HG03095 (cell line): ENCODE measurements around the gene CD151.

ENCODE experiments used
- ATAC-seq: cut with Tn5 transposase; IDR thresholded peaks from one replicate; pipeline ENCODE4 v1.9.1; 2021; ENCODE audit warnings: moderate library complexity; ENCODE audit not compliant: unreplicated experiment

The CD151 gene

GRCh38 chr11:841981-842369 lies 9.2 kb downstream of the CD151 start:
- peak; percentile 14 for ATAC-seq

- peak; percentile 50 for ATAC-seq
Measured at GRCh38 chr11:842370-843002, 9.7 kb downstream of the CD151 start, which contains the start of the genes POLR2L and TSPAN4. Gene POLR2L, minus strand, starts transcription at chr11:842529. Its CDS starts 21 bp downstream, at chr11:842508. Gene TSPAN4, plus strand, starts transcription at chr11:842852. Its CDS starts 7,453 bp downstream, at chr11:850305.

DNA sequence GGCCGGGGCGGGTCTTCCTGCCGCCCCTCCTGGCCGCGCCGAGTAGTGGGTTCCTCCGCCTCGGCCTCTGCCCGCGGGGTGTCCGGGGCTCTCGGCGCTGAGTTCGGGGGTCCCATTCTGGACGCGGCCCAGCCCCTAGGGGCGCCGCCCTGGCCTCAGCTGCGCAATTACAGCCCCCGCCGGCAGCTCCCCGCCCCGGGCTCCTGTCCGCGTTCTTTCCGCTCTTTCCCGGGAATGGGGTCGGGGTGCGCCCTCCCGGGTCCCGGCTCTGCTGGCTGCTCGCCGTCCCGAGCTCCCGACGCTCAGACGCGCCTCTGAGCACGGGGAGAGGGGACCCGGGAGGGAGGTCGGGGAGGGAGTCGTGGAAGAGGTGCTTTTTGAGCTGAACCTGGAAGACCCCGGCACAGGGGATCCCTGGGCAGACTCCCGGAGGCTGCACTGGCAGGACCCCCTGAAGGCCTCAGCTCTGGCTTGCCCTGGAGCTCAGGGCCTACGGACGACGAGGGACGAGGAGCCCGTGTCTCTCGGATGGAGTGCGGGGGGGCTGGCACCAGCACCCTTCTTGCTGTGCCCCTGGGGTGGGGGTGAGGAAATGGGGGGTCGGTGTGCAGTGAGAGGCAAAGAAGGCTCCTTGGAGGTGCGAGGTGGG lies 10.5 kb downstream of the CD151 start:
- ATAC-seq: no peak

DNA sequence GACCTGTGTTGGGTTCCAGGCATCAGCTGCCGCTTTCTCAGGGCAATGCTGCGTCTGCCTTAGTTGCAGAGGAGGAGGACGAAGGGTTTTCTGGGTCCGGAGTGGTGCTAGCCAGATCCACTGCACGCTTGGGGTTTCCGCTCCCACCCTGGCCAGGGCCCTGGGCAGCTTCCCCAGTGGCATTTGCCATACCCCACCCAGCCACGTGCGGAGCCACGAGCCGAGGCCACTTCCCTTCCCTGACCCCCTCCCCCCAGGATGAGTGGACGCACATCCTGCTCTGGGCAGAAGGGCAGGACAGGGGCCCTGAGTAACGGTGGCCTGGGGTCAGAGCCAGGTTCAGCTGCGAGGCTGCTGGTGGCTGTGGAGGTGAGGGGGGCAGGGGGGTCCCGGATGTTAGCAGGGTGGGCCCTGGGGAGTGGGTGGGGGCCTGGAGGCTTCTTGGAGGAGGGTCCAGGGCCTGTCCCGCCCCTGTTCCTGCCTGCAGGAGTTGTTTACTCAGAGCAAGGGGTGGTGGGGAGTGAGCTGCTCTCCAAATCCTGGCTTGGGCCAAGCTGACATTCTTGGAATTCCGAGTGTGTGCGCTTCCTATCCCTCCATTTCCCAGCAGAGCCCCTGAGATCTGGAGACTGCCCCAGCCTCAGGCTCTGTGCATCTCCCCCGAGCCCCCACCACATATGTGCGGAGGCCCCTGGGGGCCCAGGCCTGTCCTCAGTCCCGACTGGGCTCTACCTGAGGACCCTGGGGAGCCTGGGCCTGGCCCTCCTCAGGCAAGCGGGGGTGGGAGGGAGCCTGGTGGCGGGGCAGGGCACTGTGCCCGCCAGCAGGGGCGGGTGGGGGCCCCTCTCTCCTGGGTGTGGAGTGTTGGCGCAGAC lies 11.3 kb downstream of the CD151 start:
- no peak for ATAC-seq

DNA sequence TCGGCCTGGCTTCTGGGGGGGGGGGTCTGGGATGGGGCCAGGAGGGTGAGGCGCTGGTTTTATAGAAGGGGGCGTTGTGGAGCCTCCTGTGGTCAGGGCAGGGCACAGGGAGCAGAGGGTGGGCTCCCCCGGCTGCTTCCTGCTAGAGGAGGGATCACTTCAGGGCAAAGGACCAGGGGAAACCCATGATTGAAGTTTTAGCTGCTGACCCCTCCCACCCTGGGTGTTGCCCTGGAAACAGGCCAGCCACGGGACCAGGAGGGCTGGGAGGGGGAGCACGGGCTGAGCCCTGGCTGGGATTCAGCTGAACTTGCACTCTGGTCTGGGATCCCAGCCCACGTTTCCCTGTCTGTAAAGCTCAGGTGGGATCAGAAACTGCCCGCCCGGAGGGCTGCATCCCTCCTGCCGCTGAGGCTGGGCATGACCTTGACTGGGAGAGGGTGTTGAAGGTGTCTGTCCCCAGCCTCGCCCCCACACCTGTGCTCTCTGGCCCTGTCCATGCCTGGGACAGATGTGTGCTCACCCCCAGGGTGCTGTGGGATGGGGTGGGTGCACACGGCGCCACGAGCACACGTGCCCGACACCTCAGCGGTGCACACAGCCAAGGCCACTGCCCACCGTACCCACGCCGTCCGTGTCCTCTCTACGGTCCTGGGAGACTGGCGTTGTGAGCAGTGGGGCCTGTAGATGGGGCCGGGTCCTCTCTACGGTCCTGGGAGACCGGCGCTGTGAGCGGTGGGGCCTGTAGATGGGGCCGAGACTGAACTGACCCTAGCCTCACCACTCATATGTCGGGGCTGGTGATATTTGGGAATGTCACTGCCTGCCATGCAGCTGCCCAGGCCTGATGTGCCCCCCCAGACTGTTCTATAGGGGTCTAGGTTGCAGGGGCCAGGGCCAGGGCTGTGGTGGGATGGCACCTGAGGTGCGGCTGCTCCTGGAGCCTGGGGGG lies 12.2 kb downstream of the CD151 start:
- no peak for ATAC-seq

GRCh38 chr11:845872-846495 lies 13.2 kb downstream of the CD151 start:
- no peak for ATAC-seq

GRCh38 chr11:846496-847098 lies 13.8 kb downstream of the CD151 start:
- ATAC-seq: no peak

DNA sequence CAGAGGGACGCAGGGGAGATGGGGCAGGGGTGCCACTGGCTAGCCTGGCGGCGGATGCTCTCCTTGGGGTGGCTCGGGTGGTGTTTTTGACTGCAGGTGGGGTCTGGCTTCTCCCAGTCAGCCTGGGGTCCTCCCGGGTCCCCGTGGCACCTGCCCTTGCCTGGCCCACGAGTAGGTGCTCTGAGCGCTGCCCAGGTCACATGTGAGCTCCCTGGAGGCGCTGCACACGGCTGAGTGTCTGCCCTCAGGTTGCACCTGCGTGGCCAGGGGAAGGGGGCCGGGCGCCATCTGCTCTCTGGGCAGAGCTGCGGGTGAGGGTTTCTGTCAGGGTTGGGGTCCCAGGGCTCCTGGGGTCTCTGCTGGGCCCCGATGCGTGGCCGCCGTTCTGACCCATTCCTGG lies 15.1 kb downstream of the CD151 start:
- no peak for ATAC-seq

DNA sequence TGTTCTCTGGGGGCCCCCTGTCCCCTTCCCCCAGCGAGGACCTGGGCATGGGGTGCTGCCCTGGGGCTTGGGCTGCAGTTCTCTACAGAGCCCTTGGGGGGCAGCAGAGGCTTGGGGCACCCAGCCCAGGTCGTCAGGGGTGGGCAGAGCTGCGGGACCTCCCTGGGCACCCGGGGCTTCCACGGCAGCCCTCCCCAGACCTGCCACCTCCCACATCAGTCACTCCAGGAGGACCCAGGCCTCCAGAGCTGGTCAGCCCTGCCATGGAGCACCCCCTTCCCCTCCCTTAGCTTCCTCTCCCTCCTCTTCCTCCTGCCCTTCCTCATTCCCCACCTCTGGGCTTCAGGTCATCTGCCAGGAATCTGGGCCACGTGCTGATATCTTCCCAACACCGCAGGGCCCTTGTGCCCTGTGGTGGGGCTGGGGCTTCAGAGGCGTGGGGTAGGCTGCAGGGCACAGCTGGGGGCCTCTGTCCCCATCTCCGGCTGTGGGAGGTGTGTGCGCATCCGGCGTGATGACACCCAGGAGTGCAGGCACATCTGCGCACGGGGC lies 15.7 kb downstream of the CD151 start:
- ATAC-seq: no peak

DNA sequence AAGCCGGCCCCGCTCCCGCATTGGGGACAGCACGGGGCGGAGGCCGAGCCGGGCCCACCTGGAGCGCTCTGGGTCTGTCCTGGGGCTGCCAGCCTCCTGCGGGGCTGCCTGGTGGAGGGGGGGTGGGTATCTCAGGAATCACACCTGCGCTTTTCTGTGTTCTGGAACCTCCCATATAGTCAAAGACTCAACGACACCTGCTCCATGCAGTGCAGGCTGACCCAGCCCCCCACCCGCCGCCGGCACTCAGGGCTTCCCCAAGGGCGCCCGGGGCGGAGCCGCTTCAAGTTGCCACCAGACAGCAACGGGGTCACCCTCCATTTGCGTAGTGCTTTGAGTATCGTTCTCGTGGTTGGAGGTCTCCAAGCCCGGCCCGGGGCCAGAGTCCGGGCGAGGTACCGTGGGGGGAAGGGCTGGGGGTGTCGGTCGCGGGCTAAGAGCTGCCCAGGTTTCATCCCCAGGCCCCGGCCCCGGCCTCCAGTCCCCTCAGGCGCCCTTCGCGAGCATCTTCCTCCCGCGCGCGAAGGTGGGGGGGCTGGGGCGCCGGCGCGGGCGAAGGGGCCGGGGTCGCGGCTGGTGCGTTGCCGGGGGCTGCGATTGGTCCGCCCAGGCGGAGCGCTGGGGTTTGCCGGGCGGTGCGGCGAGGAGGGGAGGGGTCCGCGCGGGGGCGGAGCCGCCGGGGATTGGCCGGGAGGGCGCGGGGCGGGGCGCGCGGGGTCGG lies 16.5 kb downstream of the CD151 start:
- ATAC-seq: no peak

- no peak for ATAC-seq
Measured at GRCh38 chr11:849951-850774, 17.4 kb downstream of the CD151 start.

DNA sequence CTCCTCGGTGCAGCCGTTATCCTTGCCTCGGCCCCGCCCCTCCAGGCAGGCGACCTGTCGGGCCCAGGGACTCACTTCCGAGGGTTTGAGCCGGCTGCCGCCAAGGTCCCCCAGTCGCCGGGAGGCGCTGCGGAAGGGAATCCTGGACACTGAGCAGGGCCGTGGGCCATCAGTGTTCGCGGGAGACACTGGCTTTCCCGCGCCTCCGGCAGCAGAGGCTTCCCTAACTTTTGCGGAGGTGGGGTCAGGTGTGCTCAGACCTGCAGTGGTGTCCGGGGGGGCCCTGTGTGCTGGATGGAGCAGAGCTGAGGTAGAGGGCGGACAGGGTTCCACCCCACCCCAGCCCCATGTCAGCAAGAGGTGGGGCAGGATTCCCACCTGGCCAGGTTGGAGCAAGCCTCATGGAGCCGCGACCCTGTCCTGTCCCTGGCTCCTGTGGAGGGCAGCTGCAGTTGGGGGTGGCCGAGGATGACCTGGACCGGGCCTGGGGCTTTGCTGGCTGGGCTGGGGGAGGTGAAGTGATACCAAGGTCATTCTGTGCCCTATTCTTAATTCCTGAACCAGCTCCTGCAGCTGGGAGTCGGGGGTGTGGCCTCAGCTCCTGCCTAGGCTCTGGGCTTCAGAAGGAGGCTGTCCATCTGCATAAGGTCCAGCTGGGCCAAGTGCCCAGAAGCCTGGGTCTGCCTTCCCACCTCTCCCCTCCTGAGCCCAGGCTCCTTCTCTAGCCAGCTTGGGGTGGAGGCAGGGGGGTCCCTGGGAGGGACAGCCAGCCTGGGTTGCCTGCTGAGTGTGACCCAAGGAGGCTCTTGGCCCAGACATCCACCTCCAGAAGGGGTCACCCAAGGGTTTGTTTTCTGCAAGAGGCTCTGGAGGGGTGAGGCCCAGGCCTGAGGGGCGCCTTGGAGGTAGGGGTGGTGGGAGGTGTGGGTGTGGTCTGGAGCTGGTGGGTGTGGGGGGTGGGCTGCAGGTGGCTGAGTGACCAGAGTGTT lies 18.3 kb downstream of the CD151 start:
- ATAC-seq: no peak

GRCh38 chr11:852762-853161 lies 20.0 kb downstream of the CD151 start:
- no peak for ATAC-seq

GRCh38 chr11:853682-854448 lies 21.1 kb downstream of the CD151 start:
- ATAC-seq: no peak

- no peak for ATAC-seq
Measured at GRCh38 chr11:854601-855329, 22.0 kb downstream of the CD151 start.
